ENCODE data around the gene SATL1. TPM values are rescaled to one million over a fixed set of nuclear protein-coding genes. Genes with fewer than 3 reads are reported as not detected.

The SATL1 gene
- total RNA-seq: not detected in 2 replicates

GRCh38 chrX:85243761-85244449, at the start of gene SATL1, which contains the start of gene ZNF711:
SATL1 (minus strand) TSS chrX:85243779; CDS start chrX:85108968, 134,811 bp downstream.
ZNF711 (plus strand) TSS chrX:85243991; CDS start chrX:85247573, 3,582 bp downstream.

Other genes with a start within 250 kb of the SATL1 start
- 7.1 and 19.1 TPM in 2 replicates for gene APOOL, start 239.9 kb downstream of the SATL1 start, total RNA-seq
- gene ZNF711, start 212 bp upstream of the SATL1 start, total RNA-seq: 3.9 and 6.1 TPM in 2 replicates
- gene POF1B, start 135.9 kb upstream of the SATL1 start, total RNA-seq: not detected in 2 replicates

Data from smooth muscle cell of the umbilical artery (primary cell).